Thymus (tissue), 11 donors: Measurements from ENCODE around the gene DENND11. TPM values are rescaled to one million over a fixed set of nuclear protein-coding genes. Genes with fewer than 3 reads are reported as not detected.

Experiments
- DNase-seq, 9 donors: peaks; one replicate each; pipeline ENCODE4 v3.0.0-alpha.2; 2013; ENCODE audit warnings: low spot score in 9 of 9, low read depth in 6 of 9, missing footprints in 1 of 9
- H3K27ac ChIP-seq, 2 donors: one replicate each; pipeline ENCODE4 v1.5.1; 2013; ENCODE audit warnings: control low read depth in 1 of 2, low read depth in 1 of 2, low read length in 1 of 2, mild to moderate bottlenecking in 1 of 2, moderate library complexity in 1 of 2
- H3K27me3 ChIP-seq, 2 donors: one replicate each; pipeline ENCODE4 v1.5.1; 2013; ENCODE audit warnings: low read length in 1 of 2; ENCODE audit not compliant: control insufficient read depth in 2 of 2, insufficient read depth in 1 of 2
- H3K36me3 ChIP-seq, 2 donors: one replicate each; pipeline ENCODE4 v1.5.1; 2013; ENCODE audit warnings: low read length in 1 of 2, mild to moderate bottlenecking in 1 of 2, moderate library complexity in 1 of 2; ENCODE audit not compliant: control insufficient read depth in 2 of 2, insufficient read depth in 2 of 2
- H3K4me1 ChIP-seq, 2 donors: one replicate each; pipeline ENCODE4 v1.5.1; 2013; ENCODE audit warnings: low read length in 2 of 2; ENCODE audit not compliant: control insufficient read depth in 2 of 2, insufficient read depth in 2 of 2
- H3K4me3 ChIP-seq, 2 donors: one replicate each; pipeline ENCODE4 v1.5.1; 2013; ENCODE audit warnings: low read length in 2 of 2, control low read depth in 1 of 2, mild to moderate bottlenecking in 1 of 2
- H3K9me3 ChIP-seq, 2 donors: one replicate each; pipeline ENCODE4 v1.5.1; 2013; ENCODE audit warnings: low read length in 1 of 2, mild to moderate bottlenecking in 1 of 2; ENCODE audit not compliant: control insufficient read depth in 2 of 2, insufficient read depth in 1 of 2
- WGBS: extraction: QIAGEN DNeasy Blood & Tissue Kit; methylation state at CpG from one replicate; pipeline ENCODE4 v1.1.7; 2013; 5-methylcytosine and 5-hydroxymethylcytosine counted together
- polyA plus RNA-seq: library from polyadenylated mRNA; stranded (reverse); fragments of 200-250 nt; gene quantifications from one replicate; pipeline ENCODE4 v1.2.3, GENCODE V29; 2013
- total RNA-seq: library from RNA; stranded (reverse); fragments of 120-200 nt; gene quantifications from one replicate; pipeline ENCODE4 v1.2.4, GENCODE V29; 2013
- donor health status: healthy.

Gene DENND11
- total and polyA plus RNA-seq, 2 donors: 9.2 to 16.1 TPM

DNA sequence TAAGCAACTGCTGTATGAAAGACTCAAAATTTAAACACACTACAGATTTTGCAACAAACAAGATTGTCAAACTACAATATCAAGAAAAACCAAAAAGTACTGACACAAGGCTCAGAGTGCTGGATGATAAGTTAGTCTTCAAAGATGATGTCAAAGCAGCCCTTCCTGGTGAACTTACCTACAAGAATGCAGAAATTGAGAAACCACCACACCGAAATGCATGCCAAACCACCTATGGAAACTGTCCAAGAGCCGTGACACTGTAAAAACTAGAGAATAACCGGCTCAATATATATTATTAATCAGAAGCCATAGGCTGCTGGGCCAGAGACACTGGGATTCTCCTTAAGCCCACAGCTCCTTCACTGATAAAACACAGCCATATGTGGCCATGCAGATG lies 25.3 kb downstream of the DENND11 start:
- DNase-seq: no peak
- Histone ChIP-seq H3K36me3 (peaks cover 8 to 9% of the 10 kb centered on the region in 2 donors), H3K4me3 (no peak overlapping the region), H3K4me1 (no peaks in the 10 kb centered on the region), H3K27me3 (no peaks in the 10 kb centered on the region), H3K9me3 (no peaks in the 10 kb centered on the region), H3K27ac (no peak overlapping the region)
- 50% methylated on average over 3 of the region's 3 CpGs for WGBS

DNA sequence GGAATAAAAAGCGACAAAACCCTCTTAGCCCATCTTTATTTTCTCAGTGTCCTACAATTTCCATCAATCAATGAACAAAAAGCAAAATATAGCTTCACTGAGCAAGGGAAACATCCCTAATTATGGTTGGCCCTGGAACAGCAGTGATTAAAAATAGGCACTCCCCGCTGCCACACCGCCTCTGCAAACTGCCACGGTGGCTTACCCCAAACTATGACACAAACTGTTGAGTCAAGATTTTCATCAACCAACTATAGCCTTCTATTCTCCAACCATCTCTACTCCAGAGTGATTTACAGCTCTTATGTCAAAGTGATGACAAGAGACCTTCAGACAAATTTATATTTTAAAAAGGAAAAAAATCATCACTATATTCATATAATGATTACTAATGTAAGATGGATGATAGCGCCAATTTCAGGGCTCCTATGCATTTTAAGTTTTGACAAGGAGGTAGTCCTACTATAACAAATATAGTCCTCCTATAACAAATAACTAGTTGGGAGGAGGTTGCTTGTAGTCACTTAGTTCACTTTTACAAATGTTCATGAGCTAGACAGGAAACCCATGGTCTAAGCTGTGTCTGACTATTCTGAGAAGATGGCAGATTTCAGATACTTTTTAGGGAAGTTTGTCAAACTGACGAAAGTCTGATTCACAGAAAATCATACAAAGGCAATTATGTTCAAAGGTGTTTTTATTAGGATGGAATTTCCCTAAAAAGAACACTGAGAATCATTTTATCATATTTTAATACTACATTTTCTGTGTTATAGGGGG lies 26.3 kb downstream of the DENND11 start:
- Histone ChIP-seq H3K27me3 (no peaks in the 10 kb centered on the region), H3K4me3 (no peak overlapping the region), H3K9me3 (no peaks in the 10 kb centered on the region), H3K27ac (no peak overlapping the region), H3K36me3 (peaks cover 8 to 9% of the 10 kb centered on the region in 2 donors), H3K4me1 (no peaks in the 10 kb centered on the region)
- no peak for DNase-seq
- WGBS: 81% methylated on average over 6 of the region's 6 CpGs

GRCh38 chr7:141674702-141675101 lies 27.3 kb downstream of the DENND11 start:
- no peak overlapping the region for H3K27ac ChIP-seq
- no peak for DNase-seq
- 91% methylated on average over 4 of the region's 4 CpGs for WGBS
- no peak overlapping the region for H3K4me3 ChIP-seq
- H3K27me3 ChIP-seq: no peaks in the 10 kb centered on the region
- H3K9me3 ChIP-seq: no peaks in the 10 kb centered on the region
- no peaks in the 10 kb centered on the region for H3K4me1 ChIP-seq
- H3K36me3 ChIP-seq: peaks cover 8 to 9% of the 10 kb centered on the region in 2 donors

DNA sequence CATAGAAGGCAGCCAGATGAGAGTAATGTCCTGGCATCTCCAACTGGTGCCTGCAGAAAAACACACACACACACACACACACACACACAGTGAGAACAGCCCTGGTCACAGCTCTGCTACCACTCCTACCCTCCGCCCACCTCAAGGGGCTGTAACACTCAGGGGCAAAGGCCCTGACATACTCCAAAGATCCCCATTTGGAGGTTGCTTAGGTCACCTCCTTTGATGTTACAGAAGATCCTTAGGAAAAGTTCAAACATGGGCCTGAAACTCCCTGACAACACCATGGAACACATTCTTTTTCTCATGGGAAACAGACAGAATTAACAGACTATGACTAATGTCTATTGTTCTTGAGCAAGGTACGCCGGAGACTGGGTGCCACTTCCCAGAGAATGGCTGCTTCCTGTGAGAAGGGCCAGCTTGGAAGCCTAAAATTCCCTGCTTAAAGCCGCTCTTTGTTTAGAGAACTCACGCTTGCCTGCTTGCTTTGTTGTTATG lies 27.7 kb downstream of the DENND11 start:
- H3K4me1 ChIP-seq: no peaks in the 10 kb centered on the region
- H3K4me3 ChIP-seq: no peak overlapping the region
- 98% methylated on average over 5 of the region's 5 CpGs for whole genome bisulfite sequencing
- H3K9me3 ChIP-seq: no peaks in the 10 kb centered on the region
- H3K27ac ChIP-seq: no peak overlapping the region
- DNase-seq: no peak
- peaks cover 8 to 9% of the 10 kb centered on the region in 2 donors for H3K36me3 ChIP-seq
- H3K27me3 ChIP-seq: no peaks in the 10 kb centered on the region

- Histone ChIP-seq H3K9me3 (no peaks in the 10 kb centered on the region), H3K36me3 (peaks cover 8 to 9% of the 10 kb centered on the region in 2 donors), H3K27ac (no peak overlapping the region), H3K4me1 (no peaks in the 10 kb centered on the region), H3K4me3 (no peak overlapping the region), H3K27me3 (no peaks in the 10 kb centered on the region)
- DNase-seq: no peak
- 99% methylated on average over 3 of the region's 3 CpGs for WGBS
These were observed 28.6 kb downstream of the DENND11 start for GRCh38 chr7:141673346-141673745.

GRCh38 chr7:141671705-141672496 lies 30.1 kb downstream of the DENND11 start:
- Histone ChIP-seq H3K27me3 (no peaks in the 10 kb centered on the region), H3K9me3 (no peaks in the 10 kb centered on the region), H3K4me3 (no peak overlapping the region), H3K4me1 (no peaks in the 10 kb centered on the region), H3K27ac (no peak overlapping the region), H3K36me3 (peaks cover 8 to 9% of the 10 kb centered on the region in 2 donors)
- WGBS: 99% methylated on average over 7 of the region's 7 CpGs
- no peak for DNase-seq

GRCh38 chr7:141668853-141669252 lies 33.1 kb downstream of the DENND11 start:
- Histone ChIP-seq H3K9me3 (no peaks in the 10 kb centered on the region), H3K36me3 (peaks cover 17 to 23% of the 10 kb centered on the region in 2 donors)

DNA sequence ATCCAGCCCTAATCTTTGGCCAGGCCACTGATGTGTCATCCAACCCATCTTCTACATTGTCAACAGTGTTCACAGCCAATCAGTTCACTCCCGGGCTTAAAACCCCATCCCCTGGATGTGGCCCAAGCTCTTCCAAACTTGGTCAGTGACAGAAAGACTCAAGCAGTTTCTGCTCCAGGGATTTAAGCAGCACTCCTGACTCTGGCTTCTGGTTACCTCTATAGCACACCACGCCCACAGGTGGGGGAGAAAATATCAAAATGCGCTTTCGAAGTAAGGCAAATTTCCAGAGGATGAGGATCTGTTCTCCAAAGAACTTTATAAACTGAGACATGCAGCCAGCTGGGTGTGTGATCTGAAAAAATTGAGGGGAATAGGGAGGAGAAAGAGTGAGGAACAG lies 35.9 kb downstream of the DENND11 start:
- no peak overlapping the region for H3K4me3 ChIP-seq
- WGBS: 96% methylated on average over 4 of the region's 4 CpGs
- DNase-seq: no peak
- peaks cover 14 to 31% of the 10 kb centered on the region in 2 donors for H3K36me3 ChIP-seq
- H3K9me3 ChIP-seq: no peaks in the 10 kb centered on the region
- no peaks in the 10 kb centered on the region for H3K27me3 ChIP-seq
- no peak overlapping the region for H3K27ac ChIP-seq
- H3K4me1 ChIP-seq: peaks cover 0 to 3% of the 10 kb centered on the region in 2 donors

More at GRCh38 chr7:141668853-141669252, 33.1 kb downstream of the DENND11 start:
- Histone ChIP-seq H3K27me3 (no peaks in the 10 kb centered on the region), H3K27ac (no peak overlapping the region), H3K4me1 (no peaks in the 10 kb centered on the region), H3K4me3 (no peak overlapping the region)
- WGBS: 93% methylated on average over 2 of the region's 2 CpGs
- no peak for DNase-seq
